Measurements from ENCODE around the gene ZBTB20.

ZBTB20 gene

GRCh38 chr3:115021061-115021460 lies 126.0 kb downstream of the ZBTB20 start:
- no peak for TF ChIP-seq CTCF (conservative IDR thresholded peaks at IDR 0.05; ENCODE audit: low read depth, low read length)
- no peak for DNase-seq (ENCODE audit: low read depth)
- H3K4me3 ChIP-seq (ENCODE audit: low read length), result no peak overlapping the region

- no peak for DNase-seq (ENCODE audit: low read depth)
- H3K4me3 ChIP-seq (ENCODE audit: low read length), result no peak overlapping the region
- TF ChIP-seq CTCF (conservative IDR thresholded peaks at IDR 0.05; ENCODE audit: low read depth, low read length), result no peak
Observed at GRCh38 chr3:115019900-115020299, 127.2 kb downstream of the ZBTB20 start.

DNA sequence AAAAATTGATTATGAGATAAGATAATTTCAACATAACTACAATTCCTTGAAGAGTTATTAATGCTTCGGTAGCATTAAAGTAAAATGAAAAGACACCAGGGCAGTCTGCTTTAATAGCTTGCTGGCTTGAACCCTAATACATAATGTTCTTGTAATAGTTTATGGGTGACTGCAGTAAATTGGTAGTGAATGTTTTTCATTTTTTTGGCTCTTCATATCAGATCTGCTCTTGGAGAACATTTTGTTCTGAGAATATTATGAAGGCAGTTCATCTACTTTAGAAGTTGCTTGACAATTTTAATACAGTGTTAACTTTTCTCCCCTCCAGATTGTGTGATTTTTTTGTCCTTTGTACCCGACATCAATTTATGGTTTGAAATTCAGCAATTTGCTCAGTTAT lies 128.4 kb downstream of the ZBTB20 start:
- H3K4me3 ChIP-seq (ENCODE audit: low read length), result no peak overlapping the region
- no peak for DNase-seq (ENCODE audit: low read depth)
- TF ChIP-seq CTCF (conservative IDR thresholded peaks at IDR 0.05; ENCODE audit: low read depth, low read length), result no peak

GRCh38 chr3:115007966-115008365 lies 139.1 kb downstream of the ZBTB20 start:
- no peak overlapping the region for H3K4me3 ChIP-seq (ENCODE audit: low read length)
- TF ChIP-seq CTCF (conservative IDR thresholded peaks at IDR 0.05; ENCODE audit: low read depth, low read length), result no peak

GRCh38 chr3:115004201-115005140 lies 142.6 kb downstream of the ZBTB20 start:
- no peak for TF ChIP-seq CTCF (conservative IDR thresholded peaks at IDR 0.05; ENCODE audit: low read depth, low read length)
- H3K4me3 ChIP-seq (ENCODE audit: low read length), result no peak overlapping the region
- no peak for DNase-seq (ENCODE audit: low read depth)

More at GRCh38 chr3:115007966-115008365, 139.1 kb downstream of the ZBTB20 start:
- no peak for DNase-seq (ENCODE audit: low read depth)

- no peak overlapping the region for H3K4me3 ChIP-seq (ENCODE audit: low read length)
- no peak for DNase-seq (ENCODE audit: low read depth)
- no peak for TF ChIP-seq CTCF (conservative IDR thresholded peaks at IDR 0.05; ENCODE audit: low read depth, low read length)
Observed at GRCh38 chr3:114998971-114999579, 148.0 kb downstream of the ZBTB20 start.
